Smooth muscle cell of the brain vasculature (primary cell): ENCODE data around the gene SCAPER.

Source experiments
- DNase-seq: peaks from one replicate; pipeline ENCODE4 v3.0.0-alpha.2; 2012; ENCODE audit warnings: low read depth, low spot score

The SCAPER gene

GRCh38 chr15:76418352-76419140 is 486.6 kb downstream of the SCAPER start:
- DNase-seq: no peak

GRCh38 chr15:76401285-76401684 is 503.9 kb downstream of the SCAPER start:
- DNase-seq: no peak

- DNase-seq: no peak
Measured at GRCh38 chr15:76398317-76399104, 506.6 kb downstream of the SCAPER start.

GRCh38 chr15:76393614-76394013 is 511.5 kb downstream of the SCAPER start:
- DNase-seq: peak; percentile 7

- DNase-seq: no peak
Measured at GRCh38 chr15:76391847-76392246, 513.3 kb downstream of the SCAPER start.

- no peak for DNase-seq
Measured at GRCh38 chr15:76391309-76391708, 513.8 kb downstream of the SCAPER start.

GRCh38 chr15:76390571-76390970 is 514.6 kb downstream of the SCAPER start:
- no peak for DNase-seq

GRCh38 chr15:76386926-76387325 is 518.2 kb downstream of the SCAPER start:
- DNase-seq: no peak

GRCh38 chr15:76386178-76386577 is 519.0 kb downstream of the SCAPER start:
- no peak for DNase-seq

GRCh38 chr15:76384409-76384808 is 520.7 kb downstream of the SCAPER start:
- DNase-seq: no peak

- no peak for DNase-seq
Measured at GRCh38 chr15:76382987-76383728, 522.0 kb downstream of the SCAPER start.

GRCh38 chr15:76381366-76381765 is 523.8 kb downstream of the SCAPER start:
- DNase-seq: no peak

GRCh38 chr15:76380249-76380648 is 524.9 kb downstream of the SCAPER start:
- DNase-seq: no peak

GRCh38 chr15:76378691-76379090 is 526.4 kb downstream of the SCAPER start:
- no peak for DNase-seq

GRCh38 chr15:76377751-76378150 is 527.4 kb downstream of the SCAPER start:
- no peak for DNase-seq

GRCh38 chr15:76377217-76377616 is 527.9 kb downstream of the SCAPER start:
- no peak for DNase-seq

GRCh38 chr15:76376816-76377215 is 528.3 kb downstream of the SCAPER start:
- no peak for DNase-seq

GRCh38 chr15:76376029-76376428 is 529.1 kb downstream of the SCAPER start:
- DNase-seq: no peak

GRCh38 chr15:76368122-76368621 is 537.0 kb downstream of the SCAPER start:
- no peak for DNase-seq

- DNase-seq: no peak
Measured at GRCh38 chr15:76366714-76367113, 538.4 kb downstream of the SCAPER start.

- no peak for DNase-seq
Measured at GRCh38 chr15:76363251-76363650, 541.9 kb downstream of the SCAPER start.

- no peak for DNase-seq
Measured at GRCh38 chr15:76360416-76360815, 544.7 kb downstream of the SCAPER start.
